ENCODE measurements around the gene ASIC1.

DNA sequence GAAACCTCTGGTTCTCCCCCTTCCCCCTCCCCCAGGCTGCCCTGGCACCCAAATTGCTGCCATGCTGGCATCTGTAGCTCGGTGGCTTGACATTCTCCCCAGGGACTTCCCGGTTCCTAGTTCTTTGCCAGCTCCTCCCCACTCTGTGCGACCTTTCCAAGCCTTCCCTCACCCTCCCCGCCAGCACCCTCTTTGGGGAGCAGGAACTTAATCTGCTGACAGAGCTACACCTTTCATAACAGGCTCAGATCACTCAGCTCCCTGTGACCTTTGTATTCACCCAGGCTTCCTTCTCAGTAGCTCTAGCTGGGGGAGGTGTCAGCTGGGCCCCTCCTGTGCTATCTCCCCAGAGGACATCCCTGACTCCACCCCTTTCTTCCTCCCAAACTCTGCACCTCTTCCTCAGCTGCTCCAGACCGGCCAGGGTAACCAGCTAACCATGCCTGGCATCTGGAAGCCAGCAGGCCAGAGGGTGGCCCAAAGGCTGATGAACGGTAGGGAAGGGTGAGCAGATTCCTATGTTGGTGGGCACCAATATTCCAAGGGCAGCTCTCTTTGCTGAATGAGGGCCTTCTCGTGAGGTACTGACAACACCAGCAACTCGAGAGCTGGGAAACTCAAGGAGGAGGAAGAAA, 52.8 kb downstream of the ASIC1 start:
- no peak for TF ChIP-seq ZFX (IDR thresholded peaks at IDR 0.05)
- TF ChIP-seq, protein P1, sequence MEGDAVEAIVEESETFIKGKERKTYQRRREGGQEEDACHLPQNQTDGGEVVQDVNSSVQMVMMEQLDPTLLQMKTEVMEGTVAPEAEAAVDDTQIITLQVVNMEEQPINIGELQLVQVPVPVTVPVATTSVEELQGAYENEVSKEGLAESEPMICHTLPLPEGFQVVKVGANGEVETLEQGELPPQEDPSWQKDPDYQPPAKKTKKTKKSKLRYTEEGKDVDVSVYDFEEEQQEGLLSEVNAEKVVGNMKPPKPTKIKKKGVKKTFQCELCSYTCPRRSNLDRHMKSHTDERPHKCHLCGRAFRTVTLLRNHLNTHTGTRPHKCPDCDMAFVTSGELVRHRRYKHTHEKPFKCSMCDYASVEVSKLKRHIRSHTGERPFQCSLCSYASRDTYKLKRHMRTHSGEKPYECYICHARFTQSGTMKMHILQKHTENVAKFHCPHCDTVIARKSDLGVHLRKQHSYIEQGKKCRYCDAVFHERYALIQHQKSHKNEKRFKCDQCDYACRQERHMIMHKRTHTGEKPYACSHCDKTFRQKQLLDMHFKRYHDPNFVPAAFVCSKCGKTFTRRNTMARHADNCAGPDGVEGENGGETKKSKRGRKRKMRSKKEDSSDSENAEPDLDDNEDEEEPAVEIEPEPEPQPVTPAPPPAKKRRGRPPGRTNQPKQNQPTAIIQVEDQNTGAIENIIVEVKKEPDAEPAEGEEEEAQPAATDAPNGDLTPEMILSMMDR (conservative IDR thresholded peaks at IDR 0.05) = no peak
